Measurements from ENCODE around the gene GNB1.
A peak's percentile ranks its signal among the peaks of the same experiment; 100 is the strongest.
"Not testable (repeated sequence)": the region's sequence is repeated elsewhere in the genome, so short reads cannot be mapped to it uniquely, and the experiment has no call there.

The GNB1 gene

GRCh38 chr1:1890506-1891348 lies at the start of gene GNB1:
TSS of gene GNB1 (minus strand) at chr1:1891087. CDS start at chr1:1825453, 65,634 bp downstream.
- peak; percentile 52 to 79 for DNase-seq (ENCODE audit: low read depth in 2 of 2, low spot score in 1 of 2)

GRCh38 chr1:1940123-1940425 lies 49.2 kb upstream of the GNB1 start:
- DNase-seq (ENCODE audit: low read depth in 2 of 2, low spot score in 1 of 2): no peak

- DNase-seq (ENCODE audit: low read depth in 2 of 2, low spot score in 1 of 2): no peak
Measured at GRCh38 chr1:1939296-1940122, 48.6 kb upstream of the GNB1 start.

GRCh38 chr1:1938613-1939295 lies 47.9 kb upstream of the GNB1 start:
- DNase-seq (ENCODE audit: low read depth in 2 of 2, low spot score in 1 of 2): no peak

DNA sequence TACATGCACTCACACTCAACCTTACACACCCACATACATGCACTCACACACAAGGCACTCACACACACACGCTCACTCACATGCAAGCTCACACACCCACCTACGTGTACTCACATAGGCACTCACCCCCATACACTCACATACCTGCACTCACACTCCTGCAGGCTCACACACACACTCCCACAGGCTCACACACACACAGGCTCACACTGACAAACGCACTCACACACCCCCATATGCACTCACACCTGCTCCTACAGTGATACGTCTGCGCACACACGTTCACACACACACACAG lies 47.3 kb upstream of the GNB1 start:
- no peak for DNase-seq (ENCODE audit: low read depth in 2 of 2, low spot score in 1 of 2)

- no peak for DNase-seq (ENCODE audit: low read depth in 2 of 2, low spot score in 1 of 2)
Measured at GRCh38 chr1:1937549-1938275, 46.8 kb upstream of the GNB1 start.

DNA sequence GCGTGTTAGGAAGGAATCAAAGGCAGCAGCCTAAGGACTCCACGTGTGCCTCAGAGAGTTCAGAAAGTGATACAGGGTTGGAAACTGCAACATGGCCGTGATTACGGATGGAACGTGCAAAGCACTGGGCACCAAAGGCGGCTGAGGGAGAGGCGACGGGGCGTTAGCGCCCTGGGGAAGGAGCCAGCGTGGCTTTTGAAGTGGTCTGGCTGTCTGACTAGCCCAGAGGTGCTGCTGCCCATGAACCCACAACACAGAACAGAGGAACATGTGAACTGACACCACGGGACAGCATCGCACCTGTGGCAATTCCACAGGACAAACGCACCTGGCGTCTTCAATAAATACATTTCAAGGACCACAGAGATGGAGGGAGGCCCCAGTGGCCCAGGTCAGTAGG lies 46.2 kb upstream of the GNB1 start:
- no peak for DNase-seq (ENCODE audit: low read depth in 2 of 2, low spot score in 1 of 2)

GRCh38 chr1:1934848-1935247 lies 44.0 kb upstream of the GNB1 start:
- DNase-seq (ENCODE audit: low read depth in 2 of 2, low spot score in 1 of 2): not testable (repeated sequence)

DNA sequence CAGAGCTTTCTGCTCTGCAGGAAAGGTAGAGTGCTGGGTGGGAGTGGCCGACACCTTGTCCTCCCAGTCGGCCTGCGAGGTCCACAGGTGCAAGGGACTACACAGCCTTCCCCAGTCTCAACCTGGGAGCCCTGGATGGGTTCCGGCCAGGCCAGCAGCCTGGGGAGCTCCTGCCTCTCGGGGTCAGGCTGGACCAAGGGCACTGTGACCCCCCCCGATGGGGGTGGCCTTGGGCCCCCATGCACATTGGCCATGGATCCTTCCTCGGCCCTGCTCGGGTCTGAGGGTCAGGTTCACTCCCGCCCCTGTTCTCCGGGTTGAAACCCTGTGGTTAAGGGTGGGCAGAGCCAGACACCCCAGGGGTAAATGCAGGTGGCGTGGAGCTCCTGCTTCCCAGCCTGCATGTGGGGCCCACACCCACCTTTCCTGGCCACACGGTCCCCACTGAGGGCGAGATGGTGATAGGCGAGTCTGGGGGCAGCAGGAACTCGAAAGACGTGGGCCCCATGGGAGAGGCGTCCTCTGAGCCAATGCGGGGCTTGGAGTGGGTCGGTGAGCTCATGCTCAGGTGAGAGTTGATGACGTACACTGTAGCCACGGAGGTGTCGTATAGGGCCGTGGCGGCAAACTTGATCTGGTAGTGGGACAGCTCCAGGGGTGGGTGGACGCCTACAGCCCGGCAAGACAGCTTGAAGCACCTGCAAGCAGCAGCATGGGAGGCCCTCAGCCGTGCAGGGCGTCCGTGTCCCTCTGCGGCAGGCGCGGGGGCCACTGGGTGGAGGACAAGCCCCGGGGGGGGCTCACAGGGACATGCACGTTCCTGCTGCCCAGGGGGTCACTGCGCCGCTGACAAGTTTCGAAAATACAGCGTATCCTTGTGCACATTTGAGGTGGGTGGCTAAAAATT lies 39.0 kb upstream of the GNB1 start:
- no peak for DNase-seq (ENCODE audit: low read depth in 2 of 2, low spot score in 1 of 2)

- no peak for DNase-seq (ENCODE audit: low read depth in 2 of 2, low spot score in 1 of 2)
Measured at GRCh38 chr1:1929102-1929638, 38.3 kb upstream of the GNB1 start.

DNA sequence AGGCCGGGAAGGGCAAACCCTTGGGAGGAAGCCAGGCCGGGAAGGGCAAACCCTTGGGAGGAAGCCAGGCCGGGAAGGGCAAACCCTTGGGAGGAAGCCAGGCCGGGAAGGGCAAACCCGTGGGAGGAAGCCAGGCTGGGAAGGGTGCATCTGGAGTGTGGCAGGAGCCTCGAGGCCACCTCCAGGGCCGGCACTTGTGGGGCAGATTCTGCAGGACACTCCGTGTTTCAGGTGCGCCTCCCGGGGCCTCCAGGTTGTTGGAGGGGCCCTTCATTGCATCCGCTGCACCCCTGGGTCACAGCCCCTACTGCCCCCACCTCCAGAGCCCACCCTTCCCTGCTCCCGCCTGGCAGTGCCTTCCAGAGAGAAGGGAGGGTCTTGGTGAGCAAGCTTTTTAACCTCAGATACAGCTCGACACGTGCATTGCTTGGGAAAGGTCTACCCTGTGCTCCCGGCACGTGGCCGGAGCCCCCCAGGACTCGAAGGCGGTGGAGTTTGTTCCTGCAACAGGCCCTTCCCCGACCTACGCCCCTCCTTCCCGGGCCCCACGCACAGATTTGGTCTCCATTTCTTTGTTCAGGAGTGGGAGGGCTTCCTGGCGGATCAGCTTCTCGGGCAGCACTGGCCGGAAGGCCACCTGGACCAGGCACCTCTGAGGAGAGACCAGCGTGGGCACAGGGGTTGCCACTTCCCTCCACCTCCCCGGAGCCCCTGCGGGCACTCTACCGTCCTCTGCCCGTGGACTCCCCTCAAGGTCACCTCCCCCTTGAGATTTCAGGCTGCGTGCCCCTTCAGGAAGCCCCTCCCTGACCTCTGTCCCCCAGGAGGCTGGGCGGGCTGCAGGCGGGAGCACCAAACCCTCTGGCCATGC lies 37.6 kb upstream of the GNB1 start:
- DNase-seq (ENCODE audit: low read depth in 2 of 2, low spot score in 1 of 2): no peak

DNA sequence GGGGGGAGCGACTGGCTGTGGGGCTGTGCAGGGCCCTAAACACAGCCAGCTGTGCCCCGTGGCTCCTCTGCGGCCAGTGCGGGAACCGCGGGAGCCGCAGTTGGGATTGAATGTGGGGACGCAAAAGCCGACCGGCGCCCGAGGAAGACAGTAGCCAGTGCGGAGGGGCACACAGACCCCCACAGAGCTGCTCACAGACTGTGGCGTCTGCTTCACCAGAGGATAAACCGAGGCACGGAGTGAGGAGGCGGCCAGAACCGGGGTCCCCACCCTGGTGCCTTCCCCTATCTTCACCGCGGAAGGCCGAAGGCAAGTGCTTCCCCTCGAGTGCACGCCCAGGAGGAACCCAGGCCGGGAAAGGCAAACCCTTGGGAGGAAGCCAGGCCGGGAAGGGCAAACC lies 36.9 kb upstream of the GNB1 start:
- no peak for DNase-seq (ENCODE audit: low read depth in 2 of 2, low spot score in 1 of 2)

DNA sequence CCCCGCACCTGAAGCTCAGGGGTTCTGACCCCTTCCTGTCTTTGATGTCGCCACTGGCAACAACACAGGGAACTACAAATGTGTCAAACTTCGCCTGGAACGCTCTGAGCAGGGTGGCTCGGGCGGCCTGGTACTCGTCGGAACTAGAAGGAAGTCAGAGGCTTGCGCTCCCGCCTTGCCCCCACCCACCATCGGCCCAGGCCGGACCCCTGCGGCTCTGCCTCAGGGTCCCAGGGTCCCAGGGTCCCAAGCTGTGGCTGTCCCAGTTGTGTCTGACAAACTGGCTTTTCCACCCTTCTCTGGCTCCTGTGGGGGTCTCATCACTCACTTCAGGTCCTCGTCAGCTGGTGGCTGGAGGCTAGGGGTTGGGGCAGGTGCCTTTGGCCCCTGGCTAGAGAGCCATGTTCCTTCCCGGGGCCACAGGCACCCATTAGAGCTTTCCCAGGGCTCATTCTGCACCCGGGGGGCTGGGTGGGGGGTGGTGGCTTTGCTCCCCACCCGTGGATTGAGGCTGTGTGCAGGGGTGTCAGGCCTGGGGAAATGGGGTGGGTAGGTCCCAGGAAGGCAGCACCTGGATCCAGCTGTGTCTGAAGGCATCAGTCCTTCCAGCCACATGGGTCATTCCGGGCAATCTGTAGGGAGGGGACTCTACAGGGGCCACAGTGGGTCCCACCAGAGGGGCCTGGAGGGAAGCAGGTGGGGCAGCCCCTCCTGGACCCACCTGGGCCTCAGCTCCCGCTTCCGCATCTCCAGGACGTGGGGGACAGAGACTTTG lies 36.2 kb upstream of the GNB1 start:
- DNase-seq (ENCODE audit: low read depth in 2 of 2, low spot score in 1 of 2): no peak

GRCh38 chr1:1926346-1926811 lies 35.5 kb upstream of the GNB1 start:
- DNase-seq (ENCODE audit: low read depth in 2 of 2, low spot score in 1 of 2): no peak

- DNase-seq (ENCODE audit: low read depth in 2 of 2, low spot score in 1 of 2): no peak
Measured at GRCh38 chr1:1925437-1926345, 34.8 kb upstream of the GNB1 start.

- DNase-seq (ENCODE audit: low read depth in 2 of 2, low spot score in 1 of 2): no peak
Measured at GRCh38 chr1:1924849-1925248, 34.0 kb upstream of the GNB1 start.

- DNase-seq (ENCODE audit: low read depth in 2 of 2, low spot score in 1 of 2): no peak
Measured at GRCh38 chr1:1924386-1924785, 33.5 kb upstream of the GNB1 start.
